Camera-type eye (tissue), 1 donor: Measurements from ENCODE around the gene PAK1. TPM values are rescaled to one million over a fixed set of nuclear protein-coding genes. Genes with fewer than 3 reads are reported as not detected.

Source experiments
- total RNA-seq: library from RNA; depleted of rRNA; stranded (reverse); fragments of >200 nt; gene quantifications from one replicate; pipeline ENCODE4 v1.2.3, GENCODE V29; 2014

Gene PAK1
- 99.8 TPM for total RNA-seq

DNA sequence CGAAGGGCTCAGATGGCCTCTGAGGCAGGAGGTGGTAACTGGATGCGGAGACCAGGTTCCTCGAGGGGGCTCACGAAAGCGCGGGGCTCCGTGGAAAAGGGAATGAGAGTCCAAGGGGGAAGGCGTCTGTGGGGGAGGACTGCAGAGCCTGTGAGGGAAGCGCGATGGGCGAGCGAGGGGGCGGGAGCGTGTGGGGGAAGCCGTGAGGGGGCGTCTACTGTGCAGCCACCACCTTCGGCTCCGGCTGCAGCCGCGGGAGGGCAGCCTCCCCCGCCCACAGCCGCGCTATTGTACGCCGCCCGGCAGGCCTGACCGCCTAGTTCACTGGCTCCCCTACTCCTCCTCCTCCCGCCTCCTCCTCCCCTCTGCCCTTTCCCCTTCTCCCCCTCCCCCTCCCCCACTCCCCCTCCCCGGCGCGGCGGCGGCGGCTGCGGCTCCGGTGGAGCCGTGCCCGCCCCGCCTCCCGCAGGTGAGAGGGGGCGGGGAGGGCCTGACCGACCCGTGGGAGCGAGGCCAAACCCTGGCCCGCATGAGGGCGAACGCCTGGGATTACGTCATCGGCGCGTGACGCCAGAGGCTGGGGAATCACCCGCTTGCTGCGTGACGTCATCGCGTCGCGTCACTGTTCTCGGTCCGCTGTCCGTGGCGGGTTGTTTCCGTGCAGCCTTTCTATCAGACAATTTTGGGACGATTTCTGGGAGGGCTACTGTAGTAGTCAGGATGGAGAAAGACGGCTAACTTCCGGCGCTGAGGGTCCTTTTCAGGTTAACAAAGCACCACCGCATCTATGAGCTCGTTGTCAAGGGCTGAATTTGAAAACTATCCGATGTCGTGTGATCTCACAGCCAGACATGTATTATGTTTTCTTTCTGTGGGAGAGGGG is at the start of gene PAK1:
Gene PAK1 (minus strand): TSS at position 294 of the 883 bp plus-strand sequence. CDS start 81,574 bp downstream, outside the sequence.

DNA sequence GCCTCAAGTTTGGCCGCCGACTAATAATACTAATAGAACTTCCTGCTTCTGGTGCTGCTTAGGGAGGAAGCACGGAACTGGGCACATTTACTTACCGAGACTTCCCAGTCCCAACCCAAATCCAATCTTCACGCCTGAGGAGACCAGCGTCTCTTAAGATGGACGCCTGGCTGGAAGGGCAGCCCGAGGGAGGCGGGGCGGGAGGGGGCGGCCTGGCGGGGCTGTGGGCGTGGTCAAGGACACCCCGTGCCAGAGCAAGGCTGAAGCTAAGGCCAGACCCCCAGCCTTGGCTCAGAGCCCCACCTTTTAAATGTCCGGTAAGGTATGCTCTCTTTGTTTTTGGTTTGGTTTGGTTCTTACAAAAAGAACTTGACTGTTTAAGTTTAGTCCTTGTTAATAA is 172.4 kb downstream of the PAK1 start, which contains the start of gene GDPD4:
Gene GDPD4 (minus strand): TSS at position 177 of the 400 bp plus-strand sequence. CDS start 16,549 bp downstream, outside the sequence.

Other genes starting within 250 kb of the PAK1 start
- gene GDPD4, start 172.4 kb downstream of the PAK1 start, total RNA-seq = not detected
- gene AQP11, start 115.9 kb upstream of the PAK1 start, total RNA-seq = 7.9 TPM
- 167 TPM for gene CLNS1A, start 163.7 kb upstream of the PAK1 start, total RNA-seq